ENCODE data around the gene NRBF2.
A peak's percentile ranks its signal among the peaks of the same experiment; 100 is the strongest.

GRCh38 chr10:63166742-63167258, 33.7 kb downstream of the NRBF2 start:
- peak; percentile 71 to 85 (median 82) for TF ChIP-seq CTCF (IDR thresholded peaks at IDR 0.05)
- TF ChIP-seq POLR2A (IDR thresholded peaks at IDR 0.05) = no peak

Data from upper lobe of left lung (tissue), 4 donors.